ENCODE results near the gene EWSR1.

- TF ChIP-seq CTCF (IDR thresholded peaks at IDR 0.05; ENCODE audit: insufficient read depth, low read depth, low read length), result no peak
- no peak for TF ChIP-seq EZH2 (IDR thresholded peaks at IDR 0.05; ENCODE audit: insufficient read depth, low read length)
Observed at GRCh38 chr22:29305836-29306174, 37.7 kb downstream of the EWSR1 start.

All from astrocyte (in vitro differentiated cells and primary cell).